Loucy (cell line): ENCODE data around the gene ELMO1.

Experiments used
- H2AFZ ChIP-seq: fragments of 200-600 bp; sonication (generic); 2 replicates; pipeline ENCODE4 v1.6.0; 2016; ENCODE audit warnings: antibody characterized with exemption, mild to moderate bottlenecking, low read length, moderate library complexity
- H3F3A ChIP-seq: fragments of 200-600 bp; 2 replicates; pipeline ENCODE4 v1.6.0; 2016; ENCODE audit warnings: antibody characterized with exemption, low read depth, mild to moderate bottlenecking
- H3K27me3 ChIP-seq: fragments of 200-600 bp; sonication (generic); 2 replicates; pipeline ENCODE4 v1.6.1; 2014; ENCODE audit warnings: low read length, mild to moderate bottlenecking; ENCODE audit not compliant: insufficient read depth, poor library complexity, severe bottlenecking
- H3K36me3 ChIP-seq: fragments of 200-600 bp; sonication (generic); 2 replicates; pipeline ENCODE4 v1.6.1; 2016; ENCODE audit warnings: low read length; ENCODE audit not compliant: insufficient read depth
- H3K4me1 ChIP-seq: fragments of 200-600 bp; sonication (generic); 2 replicates; pipeline ENCODE4 v1.5.1; 2014; ENCODE audit warnings: low read length, mild to moderate bottlenecking; ENCODE audit not compliant: insufficient read depth, poor library complexity, severe bottlenecking
- H3K4me2 ChIP-seq: fragments of 200-600 bp; sonication (generic); 2 replicates; pipeline ENCODE4 v1.6.0; 2014; ENCODE audit warnings: antibody characterized with exemption, low read length, low read depth, mild to moderate bottlenecking; ENCODE audit not compliant: poor library complexity, severe bottlenecking
- H3K4me3 ChIP-seq: fragments of 200-600 bp; sonication (generic); 2 replicates; pipeline ENCODE4 v1.5.1; 2014; ENCODE audit warnings: low read length, mild to moderate bottlenecking, mixed read lengths; ENCODE audit not compliant: poor library complexity, severe bottlenecking
- H3K79me2 ChIP-seq: fragments of 200-600 bp; sonication (generic); 2 replicates; pipeline ENCODE4 v1.6.1; 2014; ENCODE audit warnings: low read length; ENCODE audit not compliant: insufficient read depth
- H3K9ac ChIP-seq: fragments of 200-600 bp; sonication (generic); 2 replicates; pipeline ENCODE4 v1.6.0; 2014; ENCODE audit warnings: mild to moderate bottlenecking, low read depth, low read length, moderate library complexity; ENCODE audit not compliant: poor library complexity, severe bottlenecking
- H3K9me2 ChIP-seq: fragments of 200-600 bp; sonication (generic); replicated peaks from 2 replicates; pipeline ENCODE4 v1.6.1; 2016; ENCODE audit warnings: low read depth, low read length, mixed read lengths
- H3K9me3 ChIP-seq: fragments of 200-600 bp; sonication (generic); 2 replicates; pipeline ENCODE4 v1.6.1; 2014; ENCODE audit warnings: mild to moderate bottlenecking, antibody characterized with exemption, low read length, low read depth; ENCODE audit not compliant: insufficient read depth
- H4K20me1 ChIP-seq: fragments of 200-600 bp; sonication (generic); 2 replicates; pipeline ENCODE4 v1.6.0; 2014; ENCODE audit warnings: antibody characterized with exemption, low read length, mild to moderate bottlenecking; ENCODE audit not compliant: insufficient read depth, poor library complexity, severe bottlenecking
- EZH2phosphoT487 ChIP-seq: fragments of 200-600 bp; IDR thresholded peaks from 2 replicates; pipeline ENCODE4 v1.6.1; 2018; ENCODE audit warnings: antibody characterized with exemption, mild to moderate bottlenecking, moderate library complexity, borderline replicate concordance
- TF ChIP-seq, protein P1 (sequence below): fragments of 200-600 bp; sonication (generic); conservative IDR thresholded peaks from 2 replicates; pipeline ENCODE4 v1.5.1; 2014; ENCODE audit warnings: mild to moderate bottlenecking, antibody characterized with exemption, low read length

ELMO1 gene

DNA sequence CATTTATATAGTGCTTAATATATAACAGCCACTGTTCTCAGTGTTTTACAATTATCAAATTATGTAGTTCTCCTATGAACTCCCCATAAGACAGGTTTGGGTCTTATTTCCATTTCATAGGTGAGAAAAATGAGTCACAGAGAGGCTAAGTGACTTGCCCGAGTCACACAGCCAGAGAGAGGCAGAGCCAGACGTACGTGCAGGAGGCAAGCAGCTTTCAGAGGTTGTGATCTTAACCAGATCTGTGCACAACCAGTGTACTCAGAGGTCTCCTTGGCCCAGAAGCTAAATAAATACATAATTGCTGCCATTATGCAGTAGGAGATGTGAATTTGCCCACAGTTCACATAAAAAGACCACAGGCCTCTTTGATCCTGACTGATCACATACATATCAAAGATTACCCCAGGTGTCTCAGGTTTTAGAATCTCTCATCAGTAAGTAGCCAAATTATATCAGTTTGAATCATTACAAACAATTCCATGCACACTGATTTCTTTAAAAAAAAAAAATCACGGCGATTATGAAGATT is 419.7 kb downstream of the ELMO1 start:
- H3K4me1 ChIP-seq, result no peaks in the 10 kb centered on the region
- H4K20me1 ChIP-seq, result no peaks in the 10 kb centered on the region
- no peak overlapping the region for H3K9ac ChIP-seq
- H3K36me3 ChIP-seq, result peaks cover 28% of the 10 kb centered on the region; the same call in 1 of the 2 replicates
- H3F3A ChIP-seq, result no peaks in the 10 kb centered on the region
- no peaks in the 10 kb centered on the region for H3K9me2 ChIP-seq
- H3K4me3 ChIP-seq, result no peak overlapping the region
- H3K79me2 ChIP-seq, result no peaks in the 10 kb centered on the region
- no peak for TF ChIP-seq EZH2phosphoT487
- TF ChIP-seq, protein P1, sequence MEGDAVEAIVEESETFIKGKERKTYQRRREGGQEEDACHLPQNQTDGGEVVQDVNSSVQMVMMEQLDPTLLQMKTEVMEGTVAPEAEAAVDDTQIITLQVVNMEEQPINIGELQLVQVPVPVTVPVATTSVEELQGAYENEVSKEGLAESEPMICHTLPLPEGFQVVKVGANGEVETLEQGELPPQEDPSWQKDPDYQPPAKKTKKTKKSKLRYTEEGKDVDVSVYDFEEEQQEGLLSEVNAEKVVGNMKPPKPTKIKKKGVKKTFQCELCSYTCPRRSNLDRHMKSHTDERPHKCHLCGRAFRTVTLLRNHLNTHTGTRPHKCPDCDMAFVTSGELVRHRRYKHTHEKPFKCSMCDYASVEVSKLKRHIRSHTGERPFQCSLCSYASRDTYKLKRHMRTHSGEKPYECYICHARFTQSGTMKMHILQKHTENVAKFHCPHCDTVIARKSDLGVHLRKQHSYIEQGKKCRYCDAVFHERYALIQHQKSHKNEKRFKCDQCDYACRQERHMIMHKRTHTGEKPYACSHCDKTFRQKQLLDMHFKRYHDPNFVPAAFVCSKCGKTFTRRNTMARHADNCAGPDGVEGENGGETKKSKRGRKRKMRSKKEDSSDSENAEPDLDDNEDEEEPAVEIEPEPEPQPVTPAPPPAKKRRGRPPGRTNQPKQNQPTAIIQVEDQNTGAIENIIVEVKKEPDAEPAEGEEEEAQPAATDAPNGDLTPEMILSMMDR, result no peak
- no peaks in the 10 kb centered on the region for H3K27me3 ChIP-seq
- no peak overlapping the region for H3K4me2 ChIP-seq
- no peak overlapping the region for H2AFZ ChIP-seq
- H3K9me3 ChIP-seq, result no peaks in the 10 kb centered on the region

- no peak overlapping the region for H3K4me2 ChIP-seq
- H4K20me1 ChIP-seq, result no peaks in the 10 kb centered on the region
- H3F3A ChIP-seq, result no peaks in the 10 kb centered on the region
- peaks cover 17% of the 10 kb centered on the region; the same call in 1 of the 2 replicates for H3K36me3 ChIP-seq
- no peaks in the 10 kb centered on the region for H3K9me2 ChIP-seq
- no peak overlapping the region for H3K9ac ChIP-seq
- no peaks in the 10 kb centered on the region for H3K9me3 ChIP-seq
- H3K79me2 ChIP-seq, result no peaks in the 10 kb centered on the region
- no peaks in the 10 kb centered on the region for H3K4me1 ChIP-seq
- no peaks in the 10 kb centered on the region for H3K27me3 ChIP-seq
- no peak overlapping the region for H2AFZ ChIP-seq
- no peak overlapping the region for H3K4me3 ChIP-seq
- TF ChIP-seq, protein P1, result no peak
- no peak for TF ChIP-seq EZH2phosphoT487
Observed at GRCh38 chr7:37027557-37028341, 420.9 kb downstream of the ELMO1 start.

DNA sequence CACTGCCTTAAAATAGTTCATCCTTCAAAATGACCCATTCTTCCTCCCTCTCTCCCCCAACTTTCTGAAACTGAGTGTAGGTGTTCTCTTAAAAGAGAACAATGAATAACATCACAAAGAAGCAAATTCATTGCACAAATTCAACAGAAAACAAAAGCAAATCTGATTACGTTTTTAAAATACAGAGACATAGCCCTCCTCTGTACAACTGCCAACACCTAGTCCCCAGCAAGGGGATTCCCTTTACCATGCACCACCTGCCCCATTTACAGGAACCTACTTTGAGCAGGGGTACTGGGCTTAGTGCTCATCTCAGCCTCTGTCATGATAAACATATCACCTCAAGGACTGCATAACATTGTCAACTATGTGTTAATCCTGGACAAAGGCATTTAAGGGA is 421.6 kb downstream of the ELMO1 start:
- Histone ChIP-seq H4K20me1 (no peaks in the 10 kb centered on the region), H3K9me3 (no peaks in the 10 kb centered on the region), H3K4me2 (no peak overlapping the region), H2AFZ (no peak overlapping the region), H3F3A (no peaks in the 10 kb centered on the region), H3K27me3 (no peaks in the 10 kb centered on the region), H3K4me1 (no peaks in the 10 kb centered on the region), H3K79me2 (no peaks in the 10 kb centered on the region), H3K9me2 (no peaks in the 10 kb centered on the region), H3K36me3 (peaks cover 11% of the 10 kb centered on the region; the same call in 1 of the 2 replicates), H3K4me3 (no peak overlapping the region), H3K9ac (no peak overlapping the region)
- TF ChIP-seq, protein P1, result no peak
- no peak for TF ChIP-seq EZH2phosphoT487
